ENCODE results near the gene DEPDC7. TPM values are rescaled to one million over a fixed set of nuclear protein-coding genes. Genes with fewer than 3 reads are reported as not detected.
A peak's percentile ranks its signal among the peaks of the same experiment; 100 is the strongest.
"Not testable (repeated sequence)": the region's sequence is repeated elsewhere in the genome, so short reads cannot be mapped to it uniquely, and the experiment has no call there.

The DEPDC7 gene
- 1.4 TPM for polyA plus RNA-seq (2013, experiment 1 of 2)
- polyA plus RNA-seq (2013, experiment 2 of 2): 1.7 TPM

DNA sequence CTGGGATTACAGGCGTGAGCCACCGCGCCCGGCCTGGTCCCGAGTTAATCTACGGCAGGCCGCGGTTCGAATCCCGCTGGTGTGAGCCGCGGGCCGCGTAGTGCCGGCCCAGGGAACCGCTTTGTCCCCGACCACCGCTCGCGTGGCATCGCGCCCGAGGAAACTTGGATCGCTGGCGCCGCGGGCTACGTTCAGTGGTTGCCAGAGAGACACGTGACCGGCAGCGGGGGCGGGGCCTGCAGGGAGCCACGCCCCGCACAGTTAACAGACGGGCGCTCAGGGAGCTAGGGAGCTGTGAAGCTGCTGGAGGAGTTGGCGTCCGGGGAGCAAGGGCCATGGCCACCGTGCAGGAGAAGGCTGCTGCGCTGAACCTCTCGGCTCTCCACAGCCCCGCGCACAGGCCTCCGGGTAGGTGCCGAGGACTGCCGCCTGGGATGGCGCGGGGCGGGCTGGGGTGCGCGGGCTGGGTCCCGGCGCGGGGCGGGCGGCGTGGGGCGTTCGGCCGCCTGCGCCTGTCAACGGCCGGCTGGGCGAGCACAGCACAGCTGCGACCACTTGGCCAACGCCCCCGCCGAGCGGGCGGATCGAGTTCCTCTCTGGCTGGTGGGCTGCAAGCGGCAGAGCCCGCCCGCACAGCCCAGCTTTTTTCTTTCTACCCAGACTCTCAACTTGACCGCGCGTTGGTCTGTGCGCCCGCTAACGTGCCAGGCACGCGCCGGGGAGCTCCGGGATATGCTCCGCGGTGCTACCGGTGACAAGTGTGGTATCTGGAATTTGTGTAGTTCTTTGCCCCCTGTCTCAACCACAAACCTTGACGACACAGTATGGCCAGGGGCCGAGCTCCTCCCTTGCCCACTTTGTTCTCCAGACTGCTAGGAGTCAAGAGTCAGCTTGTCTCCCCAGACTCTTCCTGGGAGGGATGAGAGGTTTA lies at the start of gene DEPDC7:
TSS of gene DEPDC7 (plus strand) at position 258 of the 931 bp plus-strand sequence. CDS start at position 336, 78 bp downstream.
- Histone ChIP-seq H2AFZ (ENCODE audit: low read depth, low read length) (peak within 1 kb of the TSS; percentile 79), H3K36me3 (ENCODE audit: control insufficient read depth in 1 of 2, insufficient read depth in 2 of 2, low read depth in 1 of 2, low read length in 2 of 2) (no peaks in the 10 kb centered on the region), H3K27ac (ENCODE audit: low read length, poor library complexity, severe bottlenecking) (peak within 1 kb of the TSS; percentile 55), H3K14ac (ENCODE audit: low read length in 2 of 2) (no peak within 1 kb of the TSS), H3K4me3 (ENCODE audit: insufficient read depth in 1 of 2, low read depth in 1 of 2, low read length in 2 of 2) (peak within 1 kb of the TSS; percentile 78 to 84), H2BK15ac (ENCODE audit: low read depth, poor library complexity, severe bottlenecking) (peak within 1 kb of the TSS; percentile 83), H3K4ac (ENCODE audit: low read depth in 1 of 2, low read length in 2 of 2) (no peak within 1 kb of the TSS), H3K9ac (ENCODE audit: low read length) (peak within 1 kb of the TSS; percentile 79), H3K9me3 (ENCODE audit: control insufficient read depth, low read length) (no peaks in the 10 kb centered on the region), H3K23ac (ENCODE audit: low read length in 2 of 2) (peak within 1 kb of the TSS in 1 of 2 experiments; percentile 20), H3K4me1 (ENCODE audit: control insufficient read depth, insufficient read depth, low read depth, low read length) (peaks cover 6% of the 10 kb centered on the region), H4K91ac (ENCODE audit: low read length) (peak within 1 kb of the TSS; percentile 68), H3K79me1 (replicated peaks; ENCODE audit: low read length, poor library complexity, severe bottlenecking) (peaks cover 12% of the 10 kb centered on the region), H2BK5ac (ENCODE audit: low read depth, low read length, poor library complexity, severe bottlenecking) (no peak within 1 kb of the TSS), H3K4me2 (ENCODE audit: low read length, poor library complexity, severe bottlenecking) (peak within 1 kb of the TSS; percentile 68), H2BK12ac (ENCODE audit: low read length in 2 of 2) (peak within 1 kb of the TSS; percentile 34 to 54), H3K18ac (ENCODE audit: low read depth in 1 of 2, low read length in 2 of 2) (peak within 1 kb of the TSS; percentile 70 to 77), H4K8ac (ENCODE audit: low read length) (peak within 1 kb of the TSS; percentile 84), H2BK120ac (ENCODE audit: low read depth, low read length) (peak within 1 kb of the TSS; percentile 54), H3K27me3 (ENCODE audit: control insufficient read depth in 1 of 2, insufficient read depth in 1 of 2, low read length in 2 of 2) (no peaks in the 10 kb centered on the region), H2AK5ac (ENCODE audit: low read length, severe bottlenecking) (no peak within 1 kb of the TSS)
- peak; percentile 81 for DNase-seq
- WGBS: 10% methylated on average over 81 of the region's 89 CpGs

GRCh38 chr11:32968541-32968940 lies 47.1 kb upstream of the DEPDC7 start:
- Histone ChIP-seq H4K91ac (ENCODE audit: low read length) (no peak overlapping the region), H3K9me3 (ENCODE audit: control insufficient read depth, low read length) (no peaks in the 10 kb centered on the region), H2BK15ac (ENCODE audit: low read depth, poor library complexity, severe bottlenecking) (no peak overlapping the region), H4K8ac (ENCODE audit: low read length) (no peak overlapping the region), H3K4ac (ENCODE audit: low read depth in 1 of 2, low read length in 2 of 2) (no peak overlapping the region), H3K36me3 (ENCODE audit: control insufficient read depth in 1 of 2, insufficient read depth in 2 of 2, low read depth in 1 of 2, low read length in 2 of 2) (peaks cover 0 to 38% of the 10 kb centered on the region in 2 experiments), H3K4me1 (ENCODE audit: control insufficient read depth, insufficient read depth, low read depth, low read length) (peaks cover 1% of the 10 kb centered on the region), H3K4me3 (ENCODE audit: insufficient read depth in 1 of 2, low read depth in 1 of 2, low read length in 2 of 2) (no peak overlapping the region), H2BK12ac (ENCODE audit: low read length in 2 of 2) (no peak overlapping the region), H2BK5ac (ENCODE audit: low read depth, low read length, poor library complexity, severe bottlenecking) (no peak overlapping the region), H3K9ac (ENCODE audit: low read length) (no peak overlapping the region), H2AK5ac (ENCODE audit: low read length, severe bottlenecking) (no peak overlapping the region), H3K23ac (ENCODE audit: low read length in 2 of 2) (no peak overlapping the region), H3K4me2 (ENCODE audit: low read length, poor library complexity, severe bottlenecking) (no peak overlapping the region), H3K14ac (ENCODE audit: low read length in 2 of 2) (no peak overlapping the region), H2AFZ (ENCODE audit: low read depth, low read length) (no peak overlapping the region), H2BK120ac (ENCODE audit: low read depth, low read length) (no peak overlapping the region), H3K79me1 (replicated peaks; ENCODE audit: low read length, poor library complexity, severe bottlenecking) (peaks cover 6% of the 10 kb centered on the region), H3K18ac (ENCODE audit: low read depth in 1 of 2, low read length in 2 of 2) (no peak overlapping the region), H3K27ac (ENCODE audit: low read length, poor library complexity, severe bottlenecking) (no peak overlapping the region), H3K27me3 (ENCODE audit: control insufficient read depth in 1 of 2, insufficient read depth in 1 of 2, low read length in 2 of 2) (no peaks in the 10 kb centered on the region)
- WGBS: 95% methylated on average over 1 of the region's 1 CpG
- no peak for DNase-seq

DNA sequence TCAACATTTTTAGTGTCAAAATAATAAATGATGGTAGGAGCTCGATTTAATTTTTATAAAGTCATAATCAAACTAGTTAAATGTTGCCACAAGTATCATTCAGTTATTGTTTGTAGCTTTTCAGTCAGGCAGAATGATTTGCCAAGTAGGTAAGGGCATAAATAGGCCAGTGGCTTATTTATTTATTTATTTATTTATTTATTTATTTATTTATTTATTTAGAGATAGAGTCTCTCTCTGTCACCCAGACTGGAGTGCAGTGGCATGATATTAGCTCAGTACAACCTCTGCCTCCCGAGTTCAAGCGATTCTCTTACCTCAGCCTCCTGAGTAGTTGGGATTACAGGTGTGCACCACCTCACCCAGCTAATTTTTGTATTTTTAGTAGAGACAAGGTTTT lies 43.4 kb upstream of the DEPDC7 start:
- H3K9me3 ChIP-seq (ENCODE audit: control insufficient read depth, low read length); H2BK15ac ChIP-seq (ENCODE audit: low read depth, poor library complexity, severe bottlenecking); H2AFZ ChIP-seq (ENCODE audit: low read depth, low read length); H2BK5ac ChIP-seq (ENCODE audit: low read depth, low read length, poor library complexity, severe bottlenecking); H3K4me3 ChIP-seq (ENCODE audit: insufficient read depth in 1 of 2, low read depth in 1 of 2, low read length in 2 of 2); H3K4me2 ChIP-seq (ENCODE audit: low read length, poor library complexity, severe bottlenecking); H4K91ac ChIP-seq (ENCODE audit: low read length); H3K27me3 ChIP-seq (ENCODE audit: control insufficient read depth in 1 of 2, insufficient read depth in 1 of 2, low read length in 2 of 2); H3K79me1 ChIP-seq (replicated peaks; ENCODE audit: low read length, poor library complexity, severe bottlenecking); H3K27ac ChIP-seq (ENCODE audit: low read length, poor library complexity, severe bottlenecking); H3K4ac ChIP-seq (ENCODE audit: low read depth in 1 of 2, low read length in 2 of 2); DNase-seq; H3K18ac ChIP-seq (ENCODE audit: low read depth in 1 of 2, low read length in 2 of 2); H2BK12ac ChIP-seq (ENCODE audit: low read length in 2 of 2); H3K23ac ChIP-seq (ENCODE audit: low read length in 2 of 2); H4K8ac ChIP-seq (ENCODE audit: low read length); H2BK120ac ChIP-seq (ENCODE audit: low read depth, low read length); H3K9ac ChIP-seq (ENCODE audit: low read length); H3K4me1 ChIP-seq (ENCODE audit: control insufficient read depth, insufficient read depth, low read depth, low read length); H2AK5ac ChIP-seq (ENCODE audit: low read length, severe bottlenecking); H3K14ac ChIP-seq (ENCODE audit: low read length in 2 of 2): not testable (repeated sequence)
- peaks cover 4 to 60% of the 10 kb centered on the region in 2 experiments for H3K36me3 ChIP-seq (ENCODE audit: control insufficient read depth in 1 of 2, insufficient read depth in 2 of 2, low read depth in 1 of 2, low read length in 2 of 2)
- 100% methylated on average over 2 of the region's 3 CpGs for WGBS

DNA sequence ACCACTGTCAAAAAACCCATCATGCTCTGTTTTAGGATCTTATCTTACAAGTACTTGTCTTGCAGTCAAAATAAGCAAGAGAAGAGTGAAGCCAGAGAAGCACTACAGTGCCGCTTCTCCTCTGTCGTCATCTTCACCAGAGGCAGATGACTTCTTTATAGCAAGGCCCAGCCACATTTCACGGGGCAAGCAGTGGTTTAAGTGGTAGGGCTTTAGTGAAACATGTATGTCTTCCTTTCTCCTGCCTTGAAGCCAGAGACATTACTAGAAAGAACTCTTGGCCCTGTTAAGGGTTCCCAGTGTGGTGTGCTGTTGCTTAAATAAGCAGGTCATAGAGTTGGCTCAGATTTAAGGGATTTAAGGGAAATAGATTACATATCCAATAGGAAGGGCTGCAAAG lies 42.9 kb upstream of the DEPDC7 start:
- no peak overlapping the region for H2BK120ac ChIP-seq (ENCODE audit: low read depth, low read length)
- no peak overlapping the region for H3K23ac ChIP-seq (ENCODE audit: low read length in 2 of 2)
- H3K9ac ChIP-seq (ENCODE audit: low read length): no peak overlapping the region
- no peak overlapping the region for H3K4me2 ChIP-seq (ENCODE audit: low read length, poor library complexity, severe bottlenecking)
- no peaks in the 10 kb centered on the region for H3K4me1 ChIP-seq (ENCODE audit: control insufficient read depth, insufficient read depth, low read depth, low read length)
- no peak overlapping the region for H2AFZ ChIP-seq (ENCODE audit: low read depth, low read length)
- no peaks in the 10 kb centered on the region for H3K9me3 ChIP-seq (ENCODE audit: control insufficient read depth, low read length)
- H2AK5ac ChIP-seq (ENCODE audit: low read length, severe bottlenecking): no peak overlapping the region
- H2BK5ac ChIP-seq (ENCODE audit: low read depth, low read length, poor library complexity, severe bottlenecking): no peak overlapping the region
- H2BK15ac ChIP-seq (ENCODE audit: low read depth, poor library complexity, severe bottlenecking): no peak overlapping the region
- H3K27me3 ChIP-seq (ENCODE audit: control insufficient read depth in 1 of 2, insufficient read depth in 1 of 2, low read length in 2 of 2): no peaks in the 10 kb centered on the region
- no peak overlapping the region for H2BK12ac ChIP-seq (ENCODE audit: low read length in 2 of 2)
- H3K4ac ChIP-seq (ENCODE audit: low read depth in 1 of 2, low read length in 2 of 2): no peak overlapping the region
- no peak overlapping the region for H4K8ac ChIP-seq (ENCODE audit: low read length)
- H3K27ac ChIP-seq (ENCODE audit: low read length, poor library complexity, severe bottlenecking): no peak overlapping the region
- H3K18ac ChIP-seq (ENCODE audit: low read depth in 1 of 2, low read length in 2 of 2): no peak overlapping the region
- H3K36me3 ChIP-seq (ENCODE audit: control insufficient read depth in 1 of 2, insufficient read depth in 2 of 2, low read depth in 1 of 2, low read length in 2 of 2): peaks cover 4 to 64% of the 10 kb centered on the region in 2 experiments
- no peak overlapping the region for H3K14ac ChIP-seq (ENCODE audit: low read length in 2 of 2)
- peak; percentile 18 for DNase-seq
- peaks cover 3% of the 10 kb centered on the region for H3K79me1 ChIP-seq (replicated peaks; ENCODE audit: low read length, poor library complexity, severe bottlenecking)
- 86% methylated on average over 3 of the region's 3 CpGs for WGBS
- H3K4me3 ChIP-seq (ENCODE audit: insufficient read depth in 1 of 2, low read depth in 1 of 2, low read length in 2 of 2): no peak overlapping the region
- H4K91ac ChIP-seq (ENCODE audit: low read length): no peak overlapping the region

Data from mesenchymal stem cell (in vitro differentiated cells and primary cell).